Measurements from ENCODE around the gene USP46.

Gene USP46

DNA sequence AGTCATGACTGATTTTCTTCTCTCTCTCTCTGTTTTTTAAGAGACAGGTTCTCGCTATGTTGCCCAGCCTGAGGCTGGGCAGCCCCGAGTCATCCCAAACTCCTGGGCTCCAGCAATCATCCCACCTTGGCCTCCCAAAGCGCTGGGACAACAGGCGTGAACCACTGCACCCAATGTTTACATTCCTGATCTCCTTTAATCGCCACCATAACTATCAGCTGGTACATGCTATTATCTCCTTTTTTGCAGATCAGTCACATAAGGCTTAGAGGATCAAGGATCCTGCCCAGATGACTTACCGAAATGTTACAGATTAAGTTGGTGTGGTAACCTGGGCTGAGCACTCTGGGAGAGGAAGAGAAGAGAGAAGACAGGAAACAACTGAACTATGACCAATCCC lies 1.5 kb upstream of the USP46 start:
- TF ChIP-seq, protein P1, sequence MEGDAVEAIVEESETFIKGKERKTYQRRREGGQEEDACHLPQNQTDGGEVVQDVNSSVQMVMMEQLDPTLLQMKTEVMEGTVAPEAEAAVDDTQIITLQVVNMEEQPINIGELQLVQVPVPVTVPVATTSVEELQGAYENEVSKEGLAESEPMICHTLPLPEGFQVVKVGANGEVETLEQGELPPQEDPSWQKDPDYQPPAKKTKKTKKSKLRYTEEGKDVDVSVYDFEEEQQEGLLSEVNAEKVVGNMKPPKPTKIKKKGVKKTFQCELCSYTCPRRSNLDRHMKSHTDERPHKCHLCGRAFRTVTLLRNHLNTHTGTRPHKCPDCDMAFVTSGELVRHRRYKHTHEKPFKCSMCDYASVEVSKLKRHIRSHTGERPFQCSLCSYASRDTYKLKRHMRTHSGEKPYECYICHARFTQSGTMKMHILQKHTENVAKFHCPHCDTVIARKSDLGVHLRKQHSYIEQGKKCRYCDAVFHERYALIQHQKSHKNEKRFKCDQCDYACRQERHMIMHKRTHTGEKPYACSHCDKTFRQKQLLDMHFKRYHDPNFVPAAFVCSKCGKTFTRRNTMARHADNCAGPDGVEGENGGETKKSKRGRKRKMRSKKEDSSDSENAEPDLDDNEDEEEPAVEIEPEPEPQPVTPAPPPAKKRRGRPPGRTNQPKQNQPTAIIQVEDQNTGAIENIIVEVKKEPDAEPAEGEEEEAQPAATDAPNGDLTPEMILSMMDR (IDR thresholded peaks at IDR 0.05) = no peak
- Mint-ChIP-seq H3K4me3 (peak overlapping the region; percentile 86), H3K27me3 (ENCODE audit: low read depth, poor library complexity) (peaks cover 3% of the 10 kb centered on the region), H3K9me3 (peaks cover 52% of the 10 kb centered on the region), H3K27ac (no peak overlapping the region), H3K4me1 (peaks cover 39% of the 10 kb centered on the region), H3K36me3 (ENCODE audit: low read depth) (peaks cover 62% of the 10 kb centered on the region)
- DNase-seq = no peak

DNA sequence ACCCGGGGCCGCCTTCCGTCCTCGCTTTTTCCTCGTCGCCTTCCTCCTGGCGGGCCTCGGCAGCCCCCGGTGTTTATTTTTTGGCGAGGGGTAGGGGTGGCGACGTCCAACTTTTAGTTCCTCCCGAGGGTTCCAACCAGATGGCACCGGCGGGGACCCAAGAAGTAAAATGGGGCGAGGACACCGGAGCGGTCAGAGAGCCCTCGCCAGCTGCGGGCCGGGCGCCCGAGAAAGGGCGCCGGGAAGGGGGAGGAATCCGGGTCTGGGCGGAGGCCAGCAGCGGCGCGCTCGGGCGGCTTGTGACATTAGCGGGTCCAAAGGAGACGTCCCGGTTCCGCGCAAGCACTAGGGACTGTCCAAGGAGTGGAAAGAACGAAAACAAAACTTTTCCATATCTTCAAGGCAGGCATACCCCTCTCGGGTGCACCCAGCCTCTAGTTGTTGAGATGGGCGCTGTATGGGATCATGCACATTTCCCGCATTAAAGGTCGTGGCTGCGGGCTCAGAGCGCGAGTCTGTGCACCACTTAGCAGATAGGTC lies 691 bp upstream of the USP46 start:
- Mint-ChIP-seq H3K27ac (no peak overlapping the region), H3K4me1 (peaks cover 44% of the 10 kb centered on the region), H3K9me3 (peaks cover 50% of the 10 kb centered on the region), H3K4me3 (peak overlapping the region; percentile 86), H3K27me3 (ENCODE audit: low read depth, poor library complexity) (peaks cover 3% of the 10 kb centered on the region), H3K36me3 (ENCODE audit: low read depth) (peaks cover 62% of the 10 kb centered on the region)
- TF ChIP-seq, protein P1 (IDR thresholded peaks at IDR 0.05) = no peak
- DNase-seq = peak; percentile 45

DNA sequence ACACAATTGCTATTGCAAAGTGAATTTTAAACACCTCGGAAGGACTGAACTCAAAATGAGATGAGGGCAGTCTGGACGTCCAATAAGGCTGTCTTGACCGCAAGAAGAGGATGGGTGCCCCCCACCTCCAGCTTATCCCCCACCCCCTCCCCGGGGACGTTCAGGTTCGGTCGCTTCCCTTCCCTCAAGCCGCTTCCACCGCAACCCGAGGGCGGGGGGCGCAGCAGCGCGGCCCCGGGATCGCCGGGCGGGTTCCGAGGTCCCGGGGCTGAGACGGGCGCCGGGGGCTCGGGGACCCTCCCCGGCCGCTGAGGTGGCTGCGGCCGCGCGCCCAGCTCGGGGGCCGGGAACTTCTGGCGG lies 480 bp downstream of the USP46 start:
- TF ChIP-seq, protein P1 (IDR thresholded peaks at IDR 0.05) = no peak
- Mint-ChIP-seq H3K27me3 (ENCODE audit: low read depth, poor library complexity) (peaks cover 3% of the 10 kb centered on the region), H3K4me1 (peaks cover 46% of the 10 kb centered on the region), H3K27ac (peak overlapping the region; percentile 96), H3K9me3 (peaks cover 48% of the 10 kb centered on the region), H3K4me3 (peak overlapping the region; percentile 87), H3K36me3 (ENCODE audit: low read depth) (peaks cover 65% of the 10 kb centered on the region)
- no peak for DNase-seq

DNA sequence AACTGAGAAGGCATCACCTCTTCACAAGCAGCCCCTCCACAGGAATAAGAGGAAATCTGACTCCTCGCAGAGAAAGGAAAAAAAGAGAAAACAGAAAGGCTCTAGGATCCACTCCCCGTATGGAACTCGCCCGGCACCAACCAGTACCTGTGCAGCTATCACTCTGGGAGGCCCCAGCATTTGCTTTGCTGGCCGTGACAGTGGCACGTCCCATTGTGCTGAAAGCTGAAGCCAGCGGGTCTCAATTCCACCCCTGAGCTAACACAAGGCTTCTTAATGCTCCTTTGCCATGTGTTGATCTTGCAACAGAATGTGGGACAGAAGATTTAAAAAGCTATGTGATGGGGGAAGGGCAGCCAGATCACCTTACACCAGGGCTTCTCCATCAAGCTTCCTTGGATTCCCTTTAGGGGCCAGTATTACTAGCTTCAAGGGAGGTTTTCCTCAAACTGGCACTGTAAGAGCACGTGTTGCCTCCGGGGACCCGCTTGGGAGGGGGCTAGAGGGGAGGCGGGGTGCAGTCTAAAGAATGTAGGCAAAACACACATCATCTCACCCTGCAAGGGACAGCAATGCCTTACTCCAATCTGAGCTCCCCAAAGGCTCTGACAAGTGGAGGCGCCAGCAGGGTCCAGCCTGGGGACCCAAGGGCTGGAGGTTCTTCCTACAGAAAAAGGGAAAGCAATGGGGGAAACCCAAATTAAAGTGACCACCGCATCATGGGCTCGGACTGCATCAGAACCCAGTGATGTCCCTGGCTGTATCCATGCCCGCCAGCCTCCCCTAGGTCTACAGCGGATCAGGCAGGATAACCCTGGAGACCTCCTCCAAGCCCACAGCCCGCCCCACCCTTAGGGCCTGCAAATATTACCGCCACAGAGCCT lies 1.2 kb downstream of the USP46 start:
- peaks cover 46% of the 10 kb centered on the region for H3K4me1 Mint-ChIP-seq
- peak overlapping the region; percentile 83 for H3K4me3 Mint-ChIP-seq
- peaks cover 45% of the 10 kb centered on the region for H3K9me3 Mint-ChIP-seq
- peaks cover 66% of the 10 kb centered on the region for H3K36me3 Mint-ChIP-seq (ENCODE audit: low read depth)
- H3K27ac Mint-ChIP-seq = peak overlapping the region; percentile 96
- H3K27me3 Mint-ChIP-seq (ENCODE audit: low read depth, poor library complexity) = peaks cover 3% of the 10 kb centered on the region
- peak; percentile 48 for DNase-seq
- TF ChIP-seq, protein P1 (IDR thresholded peaks at IDR 0.05) = no peak

DNA sequence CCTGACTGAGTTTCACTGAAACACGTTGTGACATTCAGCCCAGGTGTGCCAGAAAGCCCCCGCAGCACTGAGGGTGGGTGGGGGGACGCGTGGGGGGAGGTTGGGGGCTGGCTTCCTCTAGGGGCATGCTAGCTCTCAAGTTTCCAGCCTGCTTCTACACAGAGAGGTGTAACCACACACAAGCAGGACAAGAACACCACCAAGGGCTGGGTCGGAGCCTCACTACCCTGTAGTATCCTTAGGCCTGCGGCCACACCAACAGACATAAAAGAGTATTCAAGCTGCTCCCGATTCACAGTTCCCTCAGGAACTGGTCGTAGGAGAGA lies 1.8 kb downstream of the USP46 start:
- peaks cover 66% of the 10 kb centered on the region for H3K36me3 Mint-ChIP-seq (ENCODE audit: low read depth)
- H3K9me3 Mint-ChIP-seq = peaks cover 42% of the 10 kb centered on the region
- TF ChIP-seq, protein P1 (IDR thresholded peaks at IDR 0.05) = no peak
- peak overlapping the region; percentile 83 for H3K4me3 Mint-ChIP-seq
- peak overlapping the region; percentile 96 for H3K27ac Mint-ChIP-seq
- H3K27me3 Mint-ChIP-seq (ENCODE audit: low read depth, poor library complexity) = peaks cover 3% of the 10 kb centered on the region
- DNase-seq = peak; percentile 7
- H3K4me1 Mint-ChIP-seq = peaks cover 46% of the 10 kb centered on the region

DNA sequence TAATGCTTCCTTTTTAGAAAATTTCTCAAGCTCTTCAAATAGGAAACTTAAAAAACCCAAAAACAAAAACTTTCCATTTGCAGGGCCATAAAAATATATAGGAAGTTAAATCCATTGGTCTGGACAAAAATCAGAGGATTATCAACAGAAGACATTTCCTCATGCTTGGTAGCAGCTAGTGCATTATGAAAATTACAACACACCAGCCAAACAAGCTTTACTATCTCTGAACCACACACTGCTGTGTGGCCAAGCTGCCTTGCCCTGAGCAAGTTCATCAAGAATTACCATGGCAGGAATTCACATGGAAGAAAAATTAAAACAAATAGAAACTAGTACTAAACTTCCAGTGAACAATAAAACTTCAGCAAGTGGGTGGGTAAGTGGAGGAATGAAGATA lies 3.6 kb downstream of the USP46 start:
- H3K4me3 Mint-ChIP-seq = peak overlapping the region; percentile 56
- H3K9me3 Mint-ChIP-seq = peaks cover 40% of the 10 kb centered on the region
- H3K4me1 Mint-ChIP-seq = peaks cover 46% of the 10 kb centered on the region
- DNase-seq = no peak
- TF ChIP-seq, protein P1 (IDR thresholded peaks at IDR 0.05) = no peak
- no peak overlapping the region for H3K27ac Mint-ChIP-seq
- H3K36me3 Mint-ChIP-seq (ENCODE audit: low read depth) = peaks cover 66% of the 10 kb centered on the region
- no peaks in the 10 kb centered on the region for H3K27me3 Mint-ChIP-seq (ENCODE audit: low read depth, poor library complexity)
